HPDE6-E6E7 (cell line): ENCODE data around the gene ABHD17A.

ENCODE experiments used
- DNase-seq: peaks from one replicate; pipeline ENCODE4 v3.0.0; 2011; ENCODE audit warnings: missing footprints; ENCODE audit errors: extremely low spot score

ABHD17A gene

DNA sequence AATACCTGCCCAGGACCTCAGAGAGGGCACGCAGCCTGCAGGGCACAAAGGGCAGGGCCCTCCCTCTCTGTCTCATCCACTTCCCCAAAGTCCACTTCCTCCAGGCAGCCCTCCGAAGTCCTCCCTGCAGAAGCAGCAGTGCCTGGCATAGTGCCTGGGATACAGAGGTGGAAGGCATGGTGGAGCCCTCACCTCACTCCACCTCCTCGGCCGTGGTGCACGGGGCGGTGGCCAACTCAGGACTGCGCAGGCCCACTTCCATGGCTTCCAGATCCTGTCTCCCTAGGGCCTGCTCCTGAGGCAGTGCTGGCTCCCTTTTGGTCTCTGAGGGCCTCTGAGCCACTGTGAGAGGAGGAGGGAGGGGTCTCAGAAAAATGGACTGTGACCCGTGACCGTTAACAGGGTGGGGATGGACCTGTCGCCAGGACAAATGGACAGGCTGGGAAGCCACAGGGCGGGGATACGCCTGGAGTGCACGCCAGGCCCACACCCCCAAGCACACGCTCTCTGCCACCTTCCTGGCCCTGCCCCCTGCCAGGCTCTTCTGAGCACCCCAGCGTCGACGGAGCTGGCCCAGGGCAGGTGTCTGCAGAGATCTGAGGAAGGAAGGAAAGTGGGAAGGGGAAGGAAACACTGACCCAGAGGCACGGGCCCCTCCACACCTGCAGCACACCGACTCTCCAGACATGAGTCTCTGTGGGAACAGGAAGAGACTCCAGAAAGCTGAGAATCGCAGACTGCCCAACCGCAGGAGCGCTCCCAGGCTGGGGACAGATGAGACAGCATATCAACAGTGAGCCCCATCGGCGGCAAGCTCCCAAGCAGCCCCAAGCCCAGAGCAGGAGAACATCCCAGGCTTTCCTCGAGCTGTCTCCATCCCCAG, 45.4 kb downstream of the ABHD17A start:
- no peak for DNase-seq

GRCh38 chr19:1837625-1838105, 47.6 kb downstream of the ABHD17A start:
- DNase-seq = no peak

DNA sequence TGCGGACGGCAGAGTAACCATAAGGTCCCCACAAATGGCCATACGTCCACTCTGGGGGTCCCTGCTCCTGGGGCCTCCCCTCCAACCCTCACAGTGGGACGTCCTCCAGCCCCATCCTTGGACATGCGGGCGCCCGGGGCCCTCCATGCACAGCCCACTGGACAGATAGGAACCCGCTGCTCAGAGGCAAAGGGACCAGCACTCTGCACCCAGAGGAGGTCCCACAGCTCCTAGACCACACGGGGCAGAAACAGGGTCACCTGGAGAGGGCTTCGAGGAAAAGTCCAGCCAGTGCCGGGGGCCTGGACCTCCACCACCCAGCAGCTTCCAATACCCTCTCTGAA, 48.1 kb downstream of the ABHD17A start:
- no peak for DNase-seq

GRCh38 chr19:1836458-1837221, 48.7 kb downstream of the ABHD17A start:
- no peak for DNase-seq

GRCh38 chr19:1833540-1833939, 51.8 kb downstream of the ABHD17A start:
- DNase-seq = no peak

DNA sequence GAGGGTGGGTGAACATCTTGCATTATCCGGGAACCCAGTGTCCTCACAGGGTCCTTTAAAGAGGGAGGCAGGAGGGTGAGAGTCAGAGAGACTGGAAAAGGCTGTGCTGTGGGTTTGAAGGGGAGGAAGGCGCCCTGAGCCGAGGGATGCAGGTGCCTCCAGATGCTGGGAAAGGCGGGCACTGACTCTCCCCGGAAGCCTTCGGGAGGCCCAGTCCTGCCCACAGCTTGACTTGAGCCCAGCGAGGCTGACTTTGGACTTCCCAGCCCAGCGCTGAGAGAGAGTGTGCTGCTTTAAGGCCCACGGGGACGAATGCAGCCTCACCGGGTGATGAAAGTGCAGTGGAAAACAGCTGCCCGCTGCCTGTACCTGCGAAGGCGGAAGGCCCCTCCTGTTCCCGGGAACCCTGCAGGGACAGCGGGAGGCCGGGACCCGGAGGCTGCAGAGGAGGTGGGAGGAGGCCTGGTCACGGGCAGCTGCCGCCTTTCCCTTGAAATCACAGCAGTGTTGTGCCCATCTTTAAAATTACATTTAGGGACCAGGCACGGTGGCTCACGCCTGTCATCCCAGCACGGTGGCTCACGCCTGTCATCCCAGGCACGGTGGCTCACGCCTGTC, 53.1 kb downstream of the ABHD17A start:
- no peak for DNase-seq

- no peak for DNase-seq
These were observed 54.3 kb downstream of the ABHD17A start for GRCh38 chr19:1830978-1831377.

GRCh38 chr19:1830568-1830967, 54.7 kb downstream of the ABHD17A start:
- DNase-seq = no peak

- DNase-seq = no peak
These were observed 55.3 kb downstream of the ABHD17A start for GRCh38 chr19:1829958-1830357.

GRCh38 chr19:1828279-1829238, 56.7 kb downstream of the ABHD17A start:
- no peak for DNase-seq

DNA sequence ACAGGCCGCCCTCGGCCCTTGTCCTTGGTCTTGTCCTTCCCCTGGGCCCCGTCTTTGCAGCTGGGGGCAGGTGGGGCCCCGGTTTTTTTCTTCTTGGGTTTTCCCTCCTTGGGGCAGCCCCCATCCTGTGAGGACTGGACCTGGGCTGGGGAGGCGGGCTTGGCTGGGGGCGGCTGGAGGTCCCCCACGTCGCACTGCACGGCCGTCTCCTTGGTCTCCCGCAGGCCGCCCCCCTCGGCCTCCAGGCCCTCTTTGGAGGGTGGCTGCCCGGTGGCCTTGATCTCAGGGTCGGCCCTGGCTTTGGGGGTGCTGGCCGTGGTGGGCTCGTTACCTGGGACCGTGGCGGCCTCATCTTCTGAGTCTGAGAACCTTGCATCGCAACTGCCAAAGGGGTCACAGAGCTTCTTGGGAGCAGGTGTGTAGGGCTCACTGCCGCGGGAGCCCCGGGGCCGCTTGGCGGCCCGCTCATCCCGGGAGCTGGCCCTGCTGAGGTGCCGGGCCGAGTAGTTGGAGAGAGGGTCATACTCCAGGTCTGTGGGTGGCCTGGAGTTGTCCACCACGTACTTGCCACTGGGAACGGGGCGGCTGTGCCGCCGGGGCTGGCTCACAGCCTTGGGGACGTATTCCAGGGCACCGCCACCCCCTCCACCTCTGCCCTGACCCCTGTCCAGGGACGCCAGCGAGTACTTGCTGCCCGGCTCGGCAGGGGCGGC, 57.6 kb downstream of the ABHD17A start:
- DNase-seq = no peak
